Right renal pelvis (tissue), 4 donors: Measurements from ENCODE around the gene TBC1D14. TPM values are rescaled to one million over a fixed set of nuclear protein-coding genes. Genes with fewer than 3 reads are reported as not detected.

Source experiments
- DNase-seq, 4 donors: peaks; one replicate each; pipeline ENCODE4 v3.0.0-alpha.2; 2013; ENCODE audit warnings: low read depth in 4 of 4, low spot score in 3 of 4, missing footprints in 1 of 4
- polyA plus RNA-seq, 4 donors: library from polyadenylated mRNA; unstranded; fragments of 120-200 nt; gene quantifications; one replicate each; pipeline ENCODE4 v1.2.1, GENCODE V29; 2013; ENCODE audit not compliant: insufficient read length in 4 of 4

The TBC1D14 gene
- polyA plus RNA-seq, 4 donors = 55.9 to 67.6 (median 62.0) TPM

DNA sequence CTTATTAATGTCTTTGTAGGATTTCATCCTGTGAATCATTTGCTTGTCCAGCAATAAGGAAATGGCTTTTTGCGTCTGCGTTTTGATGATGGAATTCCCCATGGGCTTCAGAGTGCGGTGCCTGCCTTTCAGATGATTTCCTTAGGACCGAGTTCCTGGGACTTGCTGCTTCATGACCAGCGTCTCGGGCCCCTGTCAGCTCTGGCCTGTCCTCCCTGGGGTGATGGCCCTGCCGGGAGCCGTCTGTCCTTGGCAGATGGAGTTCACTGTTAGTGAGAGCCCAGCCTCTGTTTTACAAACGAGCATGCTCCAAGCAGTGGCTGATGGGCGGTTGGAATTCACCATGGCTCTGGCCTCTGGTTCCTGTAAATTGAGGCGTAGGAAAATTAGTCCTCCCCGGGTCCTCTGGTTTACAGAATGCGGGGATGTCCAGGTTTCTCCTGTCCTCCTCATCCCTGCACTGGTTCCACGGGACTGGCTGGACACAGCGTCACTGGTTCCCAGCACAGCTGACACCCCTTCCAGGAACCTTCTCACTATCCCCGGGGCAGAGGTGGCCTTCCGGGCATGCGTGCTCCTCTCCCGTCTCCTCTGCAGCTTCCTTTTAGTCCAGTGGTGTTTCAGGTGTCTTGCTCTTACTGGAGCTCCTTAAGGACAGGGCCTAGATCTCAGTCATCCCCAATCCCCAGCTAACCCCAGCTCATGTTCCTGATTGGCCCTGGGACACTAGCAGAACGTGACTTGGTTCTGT, 34.9 kb downstream of the TBC1D14 start:
- no peak for DNase-seq

- DNase-seq = no peak
Measured at GRCh38 chr4:6945052-6945409, 35.4 kb downstream of the TBC1D14 start.

DNA sequence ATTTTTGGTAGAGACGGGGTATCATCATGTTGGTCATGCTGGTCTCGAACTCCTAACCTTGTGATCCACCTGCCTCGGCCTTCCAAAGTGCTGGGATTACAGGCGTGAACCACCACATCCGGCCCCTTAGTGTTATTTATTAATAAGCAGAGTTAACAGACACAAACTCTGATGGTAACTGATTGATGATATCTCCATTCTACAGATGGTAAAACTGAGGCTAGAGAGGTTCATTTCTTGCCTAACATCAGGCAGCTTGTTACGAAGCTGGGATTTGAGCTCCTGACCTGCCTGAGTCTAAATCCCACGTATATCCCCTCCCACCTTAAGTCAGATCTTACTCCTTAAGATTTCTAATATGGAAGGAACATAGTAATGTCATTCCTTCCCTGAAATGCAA, 36.9 kb downstream of the TBC1D14 start:
- DNase-seq = no peak

GRCh38 chr4:6948134-6948460, 38.5 kb downstream of the TBC1D14 start:
- DNase-seq = no peak

DNA sequence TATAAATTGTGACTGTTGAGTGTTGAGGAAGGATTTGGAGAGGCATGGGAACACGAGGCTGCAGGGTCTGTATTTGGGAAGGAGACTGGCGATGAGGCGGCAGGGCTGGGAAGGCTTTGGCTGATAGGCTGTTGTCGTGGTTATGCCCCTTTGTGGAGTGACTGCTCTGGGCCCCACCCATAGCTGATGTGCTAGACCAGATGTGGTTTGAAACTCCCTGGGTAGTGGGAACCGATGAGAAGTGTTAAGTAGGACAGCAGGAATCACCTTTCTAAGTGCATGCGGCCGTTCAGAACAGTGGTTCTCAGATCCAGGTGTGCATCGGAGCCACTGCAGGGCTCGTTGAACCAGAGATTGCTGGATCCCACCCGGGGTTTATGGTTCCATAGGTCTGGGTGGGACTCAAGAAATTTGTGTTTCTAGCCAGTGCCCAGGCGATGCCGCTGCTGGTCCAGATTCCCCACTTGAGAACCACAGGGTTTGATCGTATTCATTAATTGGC, 42.3 kb downstream of the TBC1D14 start:
- DNase-seq = no peak

DNA sequence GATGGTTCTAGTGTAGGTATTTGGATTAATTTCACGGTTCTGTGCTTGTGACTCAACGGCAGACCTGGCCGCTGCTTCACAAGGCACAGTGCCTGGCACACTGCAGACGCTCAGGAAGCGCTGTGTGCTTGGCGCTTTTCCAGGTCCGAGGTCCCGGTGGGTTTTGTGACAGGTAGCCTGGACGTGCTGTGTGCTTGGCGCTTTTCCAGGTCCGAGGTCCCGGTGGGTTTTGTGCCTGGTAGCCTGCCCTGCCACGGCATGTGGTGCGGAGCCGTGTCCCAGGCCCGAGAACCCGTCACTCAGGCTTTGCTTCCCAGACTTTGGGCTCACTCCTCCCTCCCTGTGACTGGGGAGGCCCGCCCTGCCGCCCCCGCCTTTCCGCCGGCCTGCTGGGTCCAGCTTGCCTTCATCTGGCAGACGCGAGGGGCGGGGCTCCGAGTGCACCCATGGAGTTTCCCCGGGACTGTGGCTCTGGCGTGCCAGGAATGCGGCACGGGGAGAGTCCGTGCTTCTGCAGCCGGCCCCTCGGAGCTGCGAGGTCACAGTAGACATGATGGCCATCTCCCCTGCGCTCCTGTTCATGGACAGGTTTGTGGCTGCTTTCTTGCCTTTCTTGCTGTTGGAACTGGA, 44.2 kb downstream of the TBC1D14 start:
- no peak for DNase-seq

DNA sequence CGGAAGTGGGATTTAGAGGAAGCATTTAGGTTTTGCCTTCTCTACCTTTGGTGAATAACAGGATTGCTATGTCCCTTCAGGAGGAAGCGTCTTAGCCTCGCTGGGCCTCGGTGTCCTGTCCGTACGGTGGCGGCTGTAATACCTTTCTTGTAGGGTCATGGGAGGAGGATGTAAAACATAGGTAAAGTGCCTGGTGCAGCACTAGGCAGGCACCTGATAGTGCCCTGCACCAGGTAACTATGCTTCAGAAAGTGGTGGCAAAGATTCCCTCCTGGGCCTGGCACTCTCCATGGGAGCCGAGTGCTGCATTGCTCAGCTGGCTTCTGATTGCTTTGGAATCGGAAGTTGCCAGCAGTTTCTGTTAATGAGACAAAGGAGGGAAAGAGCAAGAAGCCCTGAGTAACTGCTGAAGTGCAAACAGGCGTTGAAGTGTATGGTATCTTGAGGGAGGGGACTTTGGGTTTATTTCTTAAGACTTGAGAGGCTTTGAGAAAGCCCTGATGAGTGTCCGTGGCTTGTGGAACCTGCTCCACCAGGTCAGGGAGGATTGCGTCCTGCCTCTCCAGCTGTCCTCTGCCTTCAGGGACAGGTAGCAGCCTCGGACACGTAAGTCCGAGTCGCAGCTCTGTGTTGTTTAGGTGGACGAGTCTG, 45.8 kb downstream of the TBC1D14 start:
- DNase-seq = no peak

- no peak for DNase-seq
Measured at GRCh38 chr4:6956087-6956433, 46.4 kb downstream of the TBC1D14 start.

DNA sequence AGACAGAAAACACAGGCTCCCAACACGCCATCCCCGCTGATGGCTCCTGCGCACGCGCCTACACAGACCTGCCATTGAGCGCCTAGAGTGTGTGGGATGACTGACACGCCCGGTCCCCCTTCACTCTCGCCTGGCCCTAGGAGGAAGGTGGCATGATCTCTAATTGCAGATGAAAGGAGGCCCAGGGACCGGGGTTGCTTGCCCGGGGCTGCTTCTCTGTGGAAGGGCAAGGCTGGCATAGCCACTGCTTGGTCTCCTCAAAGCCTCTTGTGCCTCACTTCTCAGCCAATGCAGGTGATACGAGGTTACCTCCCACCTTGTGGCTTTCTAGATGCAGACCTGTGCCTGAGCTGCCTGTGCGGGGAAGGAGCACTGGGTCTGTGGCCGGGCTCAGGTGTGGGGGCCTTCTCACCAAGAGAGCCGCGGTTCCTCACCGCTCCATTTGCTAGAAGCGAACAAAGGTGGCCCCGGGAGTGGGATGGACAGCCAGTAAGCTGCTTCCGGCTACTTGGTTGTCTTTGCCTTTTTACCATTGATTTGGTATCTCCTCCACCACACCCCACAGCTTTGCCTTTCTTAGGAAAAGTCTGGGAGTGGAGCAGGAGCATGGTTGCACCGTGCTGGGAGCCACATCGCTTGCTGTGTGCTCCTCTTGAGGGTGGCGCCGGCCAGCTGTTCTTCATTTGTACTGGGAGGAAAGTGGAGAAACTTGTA, 47.0 kb downstream of the TBC1D14 start:
- DNase-seq = no peak

DNA sequence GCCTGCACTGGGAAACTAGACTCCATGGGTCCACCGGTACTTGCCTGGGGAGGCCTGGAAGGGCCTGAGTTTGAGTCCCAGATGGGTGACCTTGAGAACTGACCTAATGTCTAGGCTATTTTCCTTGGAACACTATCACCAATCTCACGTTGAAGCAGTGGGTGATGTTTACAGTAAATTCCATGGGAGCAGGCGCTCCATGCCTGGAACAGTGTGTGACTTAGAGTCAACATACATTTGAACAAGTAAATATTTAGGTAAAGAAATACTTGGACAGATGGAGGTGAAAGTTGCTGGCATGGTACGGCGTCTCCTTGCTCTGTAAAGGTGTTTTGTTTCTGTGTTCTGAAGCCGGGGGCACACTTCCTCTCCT, 47.5 kb downstream of the TBC1D14 start:
- no peak for DNase-seq

DNA sequence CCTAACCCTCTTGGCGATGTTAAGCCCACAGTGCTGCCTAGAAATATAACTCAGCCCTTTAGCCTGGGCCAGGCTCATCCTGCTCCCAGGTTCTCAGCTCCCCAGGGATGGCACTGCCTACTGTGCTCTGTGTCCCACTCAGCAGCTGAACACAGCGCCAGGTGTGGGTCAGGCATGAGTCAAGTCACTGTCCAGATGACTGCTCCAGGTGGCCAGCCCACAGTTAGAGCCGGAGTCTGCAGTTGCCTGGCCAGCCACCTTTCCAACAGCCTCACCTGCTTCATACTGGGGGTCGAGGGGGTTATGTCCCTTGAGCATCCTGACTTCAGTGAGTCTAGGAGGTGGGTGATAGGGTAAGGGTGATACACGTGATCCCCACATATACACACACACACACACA, 48.4 kb downstream of the TBC1D14 start:
- DNase-seq = no peak

DNA sequence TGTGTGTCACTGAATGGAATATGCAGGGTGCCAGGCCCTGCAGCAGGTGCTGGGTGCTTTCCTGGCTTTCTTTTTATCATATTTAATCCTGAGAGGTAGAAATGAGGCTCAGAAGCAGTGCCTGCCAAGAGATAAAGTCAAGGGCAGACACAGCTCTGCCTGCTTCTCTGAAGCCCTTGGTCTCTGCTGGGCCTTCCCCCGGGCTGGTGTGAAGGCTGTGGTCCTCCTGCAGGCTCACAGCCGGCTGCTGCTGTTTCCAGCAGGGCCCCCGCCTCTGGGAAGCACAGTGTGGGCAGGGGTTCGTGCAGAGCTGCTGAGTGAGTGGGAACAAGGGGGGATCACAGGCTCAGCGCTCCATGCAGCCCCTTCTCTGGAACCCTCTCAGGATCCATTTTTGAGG, 49.6 kb downstream of the TBC1D14 start:
- no peak for DNase-seq

DNA sequence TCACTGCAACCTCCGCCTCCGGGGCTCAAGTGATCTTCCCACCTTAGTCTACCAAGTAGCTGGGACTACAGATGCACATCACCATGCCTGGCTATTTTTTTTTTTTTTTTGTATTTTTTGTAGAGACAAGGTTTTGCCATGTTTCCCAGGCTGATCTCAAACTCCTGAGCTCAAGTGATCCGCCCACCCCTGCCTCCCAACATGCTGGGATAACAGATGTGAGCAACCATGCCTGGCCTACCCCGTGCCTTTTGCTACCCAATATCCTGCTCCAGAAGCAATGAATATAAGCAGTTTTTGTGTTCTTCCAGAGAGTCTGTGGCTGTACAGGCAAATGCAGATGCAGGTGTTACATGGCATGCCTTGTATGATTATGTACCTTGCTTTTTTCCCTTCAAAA, 50.5 kb downstream of the TBC1D14 start:
- DNase-seq = no peak

DNA sequence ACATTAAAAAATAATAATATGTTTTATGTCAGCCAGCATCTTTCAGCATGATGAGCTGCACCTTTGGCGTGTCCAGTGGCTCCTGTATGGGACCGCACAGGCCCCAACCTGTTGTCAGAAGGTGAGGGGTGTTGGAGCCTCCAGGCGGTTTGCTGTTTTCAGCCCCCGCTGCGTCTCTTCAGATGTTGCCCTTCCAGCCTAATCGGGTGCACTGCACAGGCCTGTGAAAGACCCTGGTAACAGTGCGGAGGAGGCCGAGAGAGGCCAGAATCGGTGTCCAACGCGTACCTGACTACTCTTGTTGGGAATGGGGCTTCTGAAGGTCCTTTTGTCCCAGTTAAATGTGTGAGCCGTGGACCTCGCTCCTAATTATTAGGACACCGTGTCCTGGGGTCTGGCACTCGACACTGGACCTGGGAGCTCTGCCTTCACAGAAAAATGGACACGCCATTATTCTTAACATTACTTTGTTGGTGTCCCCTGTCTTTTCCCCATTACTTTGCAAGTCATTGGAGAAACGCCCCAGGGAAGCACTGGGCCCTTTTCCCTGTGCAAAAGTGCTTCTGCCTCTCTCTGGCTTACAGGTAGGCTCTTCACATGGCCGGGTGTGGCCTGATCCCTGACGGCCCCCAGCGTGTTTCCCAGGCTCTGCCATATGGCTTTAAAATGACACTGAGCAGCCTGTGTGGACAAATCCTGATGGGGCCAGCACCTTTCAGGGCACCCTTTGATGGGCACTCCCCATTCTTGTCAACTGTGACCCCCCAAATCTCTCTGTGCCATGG, 51.2 kb downstream of the TBC1D14 start:
- no peak for DNase-seq

DNA sequence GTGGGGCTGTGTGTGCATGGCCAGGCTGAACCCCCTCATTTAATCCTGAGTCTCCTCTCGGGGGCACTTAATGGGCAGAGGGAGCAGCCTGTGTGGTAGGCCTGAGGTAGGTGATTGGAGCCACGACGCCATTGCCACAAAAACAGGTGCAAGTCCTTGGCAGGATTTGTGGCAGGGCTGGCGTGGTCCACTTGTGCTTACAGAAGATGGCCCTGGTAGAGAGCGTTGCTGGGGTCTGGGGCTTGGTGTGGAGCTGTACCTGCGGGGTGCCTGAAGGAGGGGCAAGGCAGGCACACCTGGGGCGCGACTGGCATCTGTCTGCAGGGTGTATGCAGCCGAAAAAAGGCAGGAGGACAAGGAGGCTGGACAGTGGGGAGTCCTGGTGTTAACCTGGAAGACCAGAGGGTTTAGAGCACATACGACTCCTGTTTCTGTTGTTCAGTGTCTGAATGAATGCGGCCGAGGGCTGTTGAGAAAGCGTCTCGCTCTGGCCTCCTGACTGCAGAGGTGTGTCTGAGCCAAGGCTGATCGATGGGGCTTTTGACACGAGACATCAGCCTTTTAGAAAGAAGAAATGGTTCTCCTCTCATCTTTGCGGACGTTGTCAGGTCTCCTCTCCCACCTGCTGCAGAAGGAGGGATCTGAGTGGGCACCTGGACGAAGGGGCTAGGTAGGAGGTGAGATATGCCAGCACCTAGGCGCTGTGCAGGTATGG, 52.0 kb downstream of the TBC1D14 start:
- DNase-seq = no peak

DNA sequence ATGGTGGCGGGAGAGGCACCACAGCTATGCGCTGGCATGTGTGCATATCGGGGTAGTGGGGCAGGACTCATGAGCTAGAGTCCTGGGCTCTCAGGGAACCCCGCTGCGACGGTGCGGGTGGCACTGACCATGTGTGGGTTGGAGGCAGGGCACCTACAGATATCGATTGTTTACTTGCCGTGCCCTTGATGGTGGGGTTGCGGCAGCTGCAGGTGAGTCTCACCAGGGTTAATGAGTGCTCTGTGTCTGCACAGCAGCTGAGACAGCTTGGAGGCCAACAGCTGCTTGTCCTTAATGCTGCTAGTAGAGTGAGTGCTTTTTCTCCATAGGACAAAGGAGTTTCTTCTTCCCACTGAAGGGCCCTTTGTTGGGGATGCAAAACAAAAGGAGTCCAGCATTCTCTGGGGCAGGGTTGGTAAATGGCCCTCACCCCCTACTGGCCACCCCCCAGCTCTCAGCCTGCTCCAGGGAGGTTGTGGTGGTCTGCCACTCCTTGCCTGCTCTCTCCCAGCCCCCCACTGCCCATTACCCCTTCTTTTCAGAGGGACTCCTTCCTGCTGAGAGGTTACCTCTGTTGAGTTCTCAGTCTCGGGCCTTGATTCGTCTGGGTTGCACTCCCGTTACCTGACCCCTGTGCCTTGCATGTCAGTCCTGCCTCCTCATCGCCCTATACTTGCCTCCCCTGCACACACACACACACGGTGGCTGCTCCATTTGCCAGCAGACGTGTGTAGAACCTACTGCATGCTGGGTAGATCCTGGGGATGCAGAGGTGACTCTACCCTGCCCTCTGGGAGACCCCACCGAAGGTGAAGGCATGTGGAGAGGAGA, 52.8 kb downstream of the TBC1D14 start:
- no peak for DNase-seq

DNA sequence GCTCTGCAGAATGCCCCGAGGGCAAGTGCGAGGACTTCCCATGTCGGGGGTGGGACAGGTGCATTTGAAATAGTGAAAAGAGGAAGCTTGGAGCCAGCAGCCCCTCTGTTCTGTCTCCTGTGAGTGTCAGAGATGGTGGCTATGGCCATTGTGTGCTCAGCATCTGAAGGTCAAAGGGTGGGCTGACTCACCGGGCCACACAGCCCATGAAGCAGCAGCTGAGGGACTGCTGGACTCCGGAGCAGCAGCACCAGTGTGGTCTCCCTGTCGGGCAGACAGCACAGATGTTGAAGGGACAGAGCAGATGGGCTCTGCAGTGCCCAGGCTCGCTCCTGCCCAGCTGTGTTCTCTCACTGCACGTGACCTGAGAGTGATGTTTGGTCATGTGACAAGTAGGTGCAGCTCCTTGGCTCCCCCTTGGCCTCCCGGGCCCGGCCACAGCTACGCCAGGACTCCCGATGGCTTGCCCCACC, 53.5 kb downstream of the TBC1D14 start:
- no peak for DNase-seq

- DNase-seq = no peak
Measured at GRCh38 chr4:6964858-6965257, 55.2 kb downstream of the TBC1D14 start.

DNA sequence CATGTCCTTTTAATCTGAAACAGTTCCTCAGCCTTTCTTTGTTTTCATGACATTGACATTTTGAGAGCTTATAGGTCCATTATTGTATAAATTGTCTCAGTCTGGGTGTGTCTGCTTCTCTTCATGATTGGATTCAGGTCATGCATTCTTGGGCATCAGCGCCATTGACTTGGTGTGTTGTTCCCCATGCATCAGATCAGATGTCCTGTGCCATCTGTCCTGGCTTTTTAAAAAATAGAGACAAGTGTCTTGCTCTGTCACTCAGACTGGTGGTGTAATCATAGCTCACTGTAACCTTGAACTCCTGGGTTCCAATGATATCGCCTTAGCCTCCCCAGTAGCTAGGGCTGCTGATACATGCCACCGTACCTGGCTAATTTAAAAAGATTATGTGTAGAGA, 55.7 kb downstream of the TBC1D14 start:
- DNase-seq = no peak
